Retinal pigment epithelial cell (primary cell): Measurements from ENCODE around the gene TWIST2.

ENCODE experiments used
- DNase-seq: peaks from one replicate; pipeline ENCODE4 v3.0.0-alpha.2; 2010; ENCODE audit warnings: low read depth
- H3K4me3 ChIP-seq: 2 replicates; pipeline ENCODE4 v1.5.1; 2011; ENCODE audit warnings: mild to moderate bottlenecking, low read length, control low read depth, moderate library complexity
- TF ChIP-seq, protein P1 (sequence below): conservative IDR thresholded peaks from 2 replicates; pipeline ENCODE4 v1.5.1; 2011; ENCODE audit warnings: low read depth, low read length, control low read depth, inconsistent platforms

The TWIST2 gene

DNA sequence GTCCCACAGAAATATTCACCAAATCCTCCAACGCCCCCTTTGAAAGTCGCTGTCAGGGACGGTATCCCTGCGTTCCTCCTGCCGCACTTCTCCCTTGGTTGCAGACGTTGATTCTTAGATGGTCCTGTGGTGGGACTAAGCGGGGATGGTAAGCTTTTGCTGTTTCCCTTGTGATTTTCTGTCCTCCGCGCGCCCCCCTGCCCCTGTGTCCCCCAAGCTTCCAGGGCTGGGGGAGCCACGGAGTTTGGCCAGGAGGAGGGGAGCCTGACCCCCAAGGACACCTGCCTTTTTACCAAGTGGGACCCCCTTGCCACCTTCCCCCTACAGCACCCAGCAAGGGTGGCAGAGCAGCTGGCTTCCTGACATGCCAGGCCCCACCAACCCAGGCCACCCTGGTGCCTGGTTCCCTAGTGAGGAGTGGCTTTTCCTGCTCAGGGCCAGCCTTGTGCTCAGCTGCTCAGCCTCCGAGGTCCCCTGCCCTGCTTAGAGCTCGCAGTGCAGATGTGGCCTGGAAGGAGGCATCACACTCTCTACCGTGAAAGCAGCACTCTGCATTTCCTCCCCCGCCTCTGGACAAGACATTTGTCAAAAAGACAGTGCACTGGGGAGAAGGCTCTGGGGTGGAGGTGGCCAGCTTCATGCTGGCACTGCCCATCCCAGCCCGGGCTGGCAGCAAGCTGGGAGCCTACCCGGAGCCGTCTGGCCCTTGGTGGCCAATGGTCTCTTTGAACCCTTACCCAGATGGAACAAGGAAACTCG, 49.4 kb downstream of the TWIST2 start:
- DNase-seq: no peak
- TF ChIP-seq, protein P1, sequence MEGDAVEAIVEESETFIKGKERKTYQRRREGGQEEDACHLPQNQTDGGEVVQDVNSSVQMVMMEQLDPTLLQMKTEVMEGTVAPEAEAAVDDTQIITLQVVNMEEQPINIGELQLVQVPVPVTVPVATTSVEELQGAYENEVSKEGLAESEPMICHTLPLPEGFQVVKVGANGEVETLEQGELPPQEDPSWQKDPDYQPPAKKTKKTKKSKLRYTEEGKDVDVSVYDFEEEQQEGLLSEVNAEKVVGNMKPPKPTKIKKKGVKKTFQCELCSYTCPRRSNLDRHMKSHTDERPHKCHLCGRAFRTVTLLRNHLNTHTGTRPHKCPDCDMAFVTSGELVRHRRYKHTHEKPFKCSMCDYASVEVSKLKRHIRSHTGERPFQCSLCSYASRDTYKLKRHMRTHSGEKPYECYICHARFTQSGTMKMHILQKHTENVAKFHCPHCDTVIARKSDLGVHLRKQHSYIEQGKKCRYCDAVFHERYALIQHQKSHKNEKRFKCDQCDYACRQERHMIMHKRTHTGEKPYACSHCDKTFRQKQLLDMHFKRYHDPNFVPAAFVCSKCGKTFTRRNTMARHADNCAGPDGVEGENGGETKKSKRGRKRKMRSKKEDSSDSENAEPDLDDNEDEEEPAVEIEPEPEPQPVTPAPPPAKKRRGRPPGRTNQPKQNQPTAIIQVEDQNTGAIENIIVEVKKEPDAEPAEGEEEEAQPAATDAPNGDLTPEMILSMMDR: no peak
- no peak overlapping the region for H3K4me3 ChIP-seq

DNA sequence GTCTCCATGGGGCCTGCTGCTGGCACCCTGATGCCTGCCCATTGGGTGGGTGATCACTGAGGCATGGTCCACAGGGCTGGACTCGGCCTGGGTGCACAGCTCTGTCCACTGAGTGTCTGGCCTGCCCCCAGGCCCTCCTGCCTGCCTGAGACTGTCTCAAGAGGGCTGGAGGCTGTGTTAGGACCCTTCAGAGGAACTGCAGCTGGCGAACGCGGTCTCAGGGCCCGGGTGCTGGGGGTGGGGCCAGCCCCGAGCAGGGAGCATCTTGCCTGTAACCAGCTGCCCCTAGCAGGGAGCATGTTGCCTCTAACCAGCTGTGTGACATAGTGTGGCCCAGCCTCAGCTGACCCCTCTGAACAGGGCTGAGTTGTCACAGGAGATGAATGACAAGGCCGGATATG, 50.0 kb downstream of the TWIST2 start:
- no peak overlapping the region for H3K4me3 ChIP-seq
- TF ChIP-seq, protein P1: no peak
- DNase-seq: no peak

DNA sequence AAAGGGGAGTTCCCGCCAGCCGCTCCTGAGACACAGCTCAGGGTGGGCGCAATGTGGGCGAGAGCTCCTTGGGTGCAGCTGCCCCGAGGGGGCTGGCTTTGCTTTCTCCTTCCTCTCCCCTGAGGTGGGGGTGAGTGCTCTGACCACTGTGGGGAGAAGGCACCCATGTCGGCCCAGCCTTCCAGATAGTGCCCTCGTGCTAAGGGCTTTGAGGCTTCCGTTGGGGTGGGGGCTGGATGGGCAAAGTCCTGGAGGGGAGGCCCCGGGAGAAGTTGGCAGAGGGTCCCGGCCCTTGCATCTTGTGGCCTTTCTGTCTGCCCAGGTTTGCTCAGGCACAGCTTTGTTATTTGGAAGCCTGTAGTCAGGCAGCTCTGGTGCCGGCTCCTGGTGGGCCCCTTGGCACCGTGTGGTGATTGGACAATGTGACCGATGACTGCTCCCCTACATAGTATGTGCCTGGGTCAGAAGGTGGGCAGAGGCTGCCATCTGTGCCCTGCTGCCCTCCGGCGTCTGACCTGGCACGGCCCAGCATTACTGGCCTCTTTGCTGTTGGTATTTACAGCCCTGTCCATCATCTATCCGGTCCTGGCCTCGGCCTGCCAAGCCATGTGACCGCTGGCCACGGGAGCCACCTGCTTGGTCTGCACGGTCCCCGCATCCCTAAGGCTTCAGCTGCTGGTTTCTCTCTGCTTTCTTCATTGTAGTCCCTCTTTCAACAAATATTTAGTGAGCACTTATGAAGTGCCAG, 50.8 kb downstream of the TWIST2 start:
- TF ChIP-seq, protein P1: no peak
- DNase-seq: no peak
- no peak overlapping the region for H3K4me3 ChIP-seq

DNA sequence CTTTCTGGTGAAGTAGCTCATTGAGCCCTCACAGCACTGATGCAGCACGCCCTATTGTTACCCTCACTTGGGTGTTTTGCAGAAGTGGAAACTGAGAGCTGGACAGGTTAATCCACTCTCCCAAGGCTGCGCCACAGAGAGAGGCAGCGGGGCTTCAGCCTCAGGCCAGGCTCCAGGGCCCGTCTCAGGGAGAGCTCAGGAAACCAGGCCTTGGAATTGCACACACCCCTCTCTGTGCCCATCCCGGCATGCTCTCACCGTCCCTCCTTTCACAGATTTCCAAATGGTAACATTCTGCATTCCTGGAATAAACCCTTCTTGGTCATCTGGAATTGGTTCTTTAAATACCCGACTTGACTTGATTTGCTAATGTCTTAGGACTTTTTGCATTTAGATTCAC, 51.5 kb downstream of the TWIST2 start:
- DNase-seq: no peak
- H3K4me3 ChIP-seq: no peak overlapping the region
- TF ChIP-seq, protein P1: no peak

DNA sequence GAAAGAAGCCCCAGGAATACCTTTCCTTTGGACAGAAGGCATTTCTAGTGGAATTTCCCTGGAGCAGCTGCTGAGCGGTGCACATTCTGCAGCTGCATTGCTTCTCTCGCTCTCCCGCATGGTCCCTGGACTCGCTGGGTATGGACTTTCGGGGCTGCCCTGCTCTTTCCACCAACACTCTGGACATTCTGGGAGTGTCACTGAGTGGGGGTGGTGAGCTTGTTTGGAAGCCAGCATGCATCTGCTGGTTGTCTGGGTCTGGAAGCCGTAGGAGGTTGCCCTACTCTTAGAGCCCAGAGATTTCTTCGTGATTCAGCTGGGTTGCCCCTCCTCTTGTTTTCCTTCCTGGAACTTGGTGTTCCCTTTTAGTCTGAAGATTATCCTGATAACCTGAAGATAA, 52.6 kb downstream of the TWIST2 start:
- no peak for DNase-seq
- no peak overlapping the region for H3K4me3 ChIP-seq
- TF ChIP-seq, protein P1: no peak

DNA sequence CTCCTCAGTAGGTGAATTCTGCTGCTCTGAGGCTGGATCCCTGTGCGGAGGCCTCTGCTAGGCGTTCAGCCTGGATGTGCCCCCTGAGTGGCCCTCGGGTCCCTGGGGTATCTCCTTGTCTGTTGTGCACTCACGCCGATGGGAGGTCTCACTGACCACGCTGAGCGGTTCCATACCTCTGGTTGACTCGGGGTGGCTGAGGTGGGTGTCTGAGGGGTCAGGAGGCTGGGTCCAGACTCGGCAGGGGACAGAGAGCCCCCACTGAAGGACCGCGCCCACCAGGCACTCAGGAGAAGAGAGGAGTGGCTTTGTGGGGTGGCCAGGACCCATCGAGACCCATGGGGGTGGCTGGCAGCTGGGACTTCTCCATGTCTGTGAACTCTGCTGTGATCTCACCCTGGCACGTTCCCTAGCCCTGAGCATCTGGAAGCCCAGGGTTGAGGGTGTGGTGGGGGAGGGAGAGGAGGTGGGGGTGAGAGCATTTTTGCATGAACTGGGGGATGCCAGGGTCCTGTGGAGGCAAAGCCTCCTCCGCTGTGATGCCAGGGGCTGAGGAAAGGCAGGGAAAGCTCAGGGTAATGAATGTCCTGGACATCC, 53.7 kb downstream of the TWIST2 start:
- no peak overlapping the region for H3K4me3 ChIP-seq
- TF ChIP-seq, protein P1: no peak
- no peak for DNase-seq
